Posterior vena cava (tissue), 2 donors: ENCODE results near the gene MPV17. TPM values are rescaled to one million over a fixed set of nuclear protein-coding genes. Genes with fewer than 3 reads are reported as not detected.
"Not testable (repeated sequence)": the region's sequence is repeated elsewhere in the genome, so short reads cannot be mapped to it uniquely, and the experiment has no call there.

Experiments
- DNase-seq: peaks from one replicate; pipeline ENCODE4 v3.0.0-alpha.2; 2020; ENCODE audit warnings: low spot score
- intact Hi-C, 2 donors: fragments of 100-400 bp; cut with DNase I; formaldehyde crosslinking; loops; one replicate each; pipeline versions ENCODE4 v1.14.1 to v1.14.2; 2022 to 2023
- total RNA-seq, 2 donors: library from RNA; stranded (reverse); fragmentation: NEBNext Ultra II Directional; extraction: Animal tissue kit (Norgen Biotek cat#: 25700); gene quantifications; one replicate each; pipeline ENCODE4 v1.2.1, GENCODE V29; 2021
- donor health status: DM: yes; HTN: yes; CAD: no.
- donor health status: DM: yes; HTN: yes; CAD: no.

Gene MPV17
- total RNA-seq, 2 donors from 2014 or later, result 59.3 to 69.0 TPM

DNA sequence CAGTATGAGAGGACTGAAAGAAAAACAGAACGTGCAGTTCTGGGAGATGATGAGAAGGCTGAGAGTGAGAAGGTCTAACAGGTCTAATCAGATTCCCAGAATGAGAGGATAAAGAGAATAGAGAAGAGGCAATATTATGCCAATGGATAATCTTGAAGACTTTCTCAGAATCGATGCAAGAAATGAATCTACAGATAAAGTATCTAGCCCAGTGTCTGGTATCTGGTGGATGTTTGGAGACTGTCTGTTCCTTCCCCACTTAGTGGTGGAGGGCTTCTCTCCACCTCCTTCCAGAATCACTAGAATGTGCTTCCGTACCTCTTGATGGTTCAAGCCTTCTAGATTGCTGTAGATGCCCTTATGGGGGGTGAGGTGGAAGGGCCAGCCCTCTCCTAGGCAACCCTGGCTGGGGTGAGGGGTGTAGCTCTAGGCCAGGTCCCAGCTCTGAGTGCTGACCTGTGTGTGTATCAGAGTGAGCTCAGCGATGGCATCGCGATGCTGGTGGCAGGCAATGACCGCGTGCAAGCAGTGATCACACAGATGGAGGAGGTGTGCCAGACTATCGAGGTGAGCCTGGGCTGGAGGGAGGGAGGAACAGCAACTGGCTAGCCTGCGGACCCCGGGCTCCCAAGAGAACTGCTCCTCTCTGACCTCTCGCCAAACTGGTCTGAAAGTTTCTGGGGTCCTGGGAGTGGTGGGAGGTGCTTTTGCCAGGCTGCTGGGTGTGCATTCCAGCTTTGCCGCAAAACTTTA, 18.2 kb downstream of the MPV17 start:
- peak; percentile 32 for DNase-seq
- intact Hi-C loops, result no loop called here

DNA sequence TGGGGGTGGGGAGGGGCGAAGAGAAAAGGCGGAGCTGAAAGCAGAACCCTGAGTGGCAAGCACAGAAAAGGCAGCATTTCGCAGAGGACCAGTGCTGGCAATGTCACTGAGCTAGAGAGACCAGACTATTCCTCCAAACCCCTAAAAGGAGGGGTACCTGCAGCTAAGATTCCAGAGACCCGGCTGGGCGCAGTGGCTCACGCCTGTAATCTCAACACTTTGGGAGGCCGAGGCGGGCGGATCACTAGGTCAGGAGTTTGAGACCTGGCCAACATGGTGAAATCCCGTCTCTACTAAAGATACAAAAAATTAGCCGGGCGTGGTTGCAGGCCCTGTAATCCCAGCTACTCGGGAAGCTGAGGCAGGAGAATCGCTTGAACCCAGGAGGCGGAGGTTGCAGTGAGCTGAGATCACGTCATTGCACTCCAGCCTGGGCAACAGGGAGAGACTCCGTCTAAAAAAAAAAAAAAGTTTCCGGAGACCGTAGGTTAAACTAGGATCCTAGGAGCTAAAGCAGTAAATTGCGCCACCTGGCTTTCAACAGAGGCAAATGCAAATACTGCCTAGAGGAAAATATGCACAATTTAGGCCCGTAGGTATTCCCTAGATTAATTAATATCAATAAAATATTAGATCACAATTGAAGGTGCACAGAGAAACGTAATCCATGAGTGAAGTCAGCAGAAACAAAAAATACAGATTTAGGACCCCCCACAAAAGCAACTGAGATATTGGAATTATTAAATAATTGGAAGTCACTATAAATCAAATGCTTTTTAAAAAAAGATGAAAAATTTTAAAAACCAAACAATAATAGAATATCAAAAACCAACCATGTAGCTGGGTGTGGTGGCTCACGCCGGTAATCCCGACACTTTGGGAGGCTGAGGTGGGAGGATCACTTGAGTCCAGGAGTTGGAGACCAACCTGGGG, 19.5 kb downstream of the MPV17 start:
- peak; percentile 70 for DNase-seq
- intact Hi-C loops, result no loop called here

DNA sequence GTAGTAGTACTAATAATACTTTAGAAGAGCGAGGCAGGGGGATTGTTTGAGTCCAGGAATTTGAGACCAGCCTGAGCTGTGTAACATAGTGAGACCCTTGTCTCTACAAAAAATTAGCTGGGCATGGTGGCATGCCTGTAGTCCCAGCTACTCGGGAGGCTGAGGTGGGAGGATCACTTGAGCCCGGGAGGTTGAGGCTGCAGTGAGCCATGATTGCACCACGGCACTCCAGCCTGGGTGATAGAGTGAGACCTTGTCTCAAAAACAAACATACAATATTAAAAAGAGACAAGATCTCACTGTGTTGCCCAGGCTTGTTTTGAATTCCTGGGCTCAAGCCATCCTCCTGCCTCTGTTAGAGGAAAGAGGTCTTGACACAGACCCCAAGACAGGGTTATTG, 22.3 kb downstream of the MPV17 start:
- intact Hi-C loops, result not testable (repeated sequence)
- DNase-seq, result peak; percentile 1

DNA sequence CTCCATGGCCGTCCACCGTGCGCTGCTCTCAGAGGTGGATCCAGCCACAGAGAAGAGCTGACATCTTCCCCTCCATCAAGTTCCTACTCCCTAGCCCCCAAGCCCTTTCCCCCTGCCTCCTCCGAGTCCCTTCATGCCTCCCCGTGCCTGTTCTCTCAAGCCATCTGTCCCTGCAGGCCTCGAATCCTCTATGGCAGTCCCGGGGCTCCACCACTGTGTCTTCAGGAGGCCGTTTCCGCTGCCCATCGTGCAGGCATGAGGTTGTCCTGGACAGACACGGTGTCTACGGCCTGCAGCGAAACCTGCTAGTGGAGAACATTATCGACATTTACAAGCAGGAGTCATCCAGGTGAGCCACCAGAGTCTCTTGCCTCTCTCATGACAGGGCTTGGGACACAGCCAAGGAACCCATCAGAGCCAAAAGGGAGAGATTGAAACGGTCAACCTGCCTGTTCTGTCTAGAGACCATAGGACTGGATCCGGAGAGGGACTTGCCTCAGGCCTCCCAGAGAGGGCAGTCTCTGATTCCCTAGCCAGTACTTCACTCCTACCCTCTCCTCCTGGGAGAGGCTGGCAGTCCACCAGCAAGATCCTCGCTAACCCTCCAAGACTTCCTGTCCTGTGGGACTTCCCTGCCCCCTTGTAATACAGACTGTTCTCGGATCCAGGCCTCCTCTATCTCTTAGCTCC, 24.4 kb downstream of the MPV17 start:
- intact Hi-C loops, result no loop called here
- DNase-seq, result peak; percentile 55

GRCh38 chr2:27297195-27297594, 25.7 kb downstream of the MPV17 start:
- intact Hi-C loops, result no loop called here

GRCh38 chr2:27296481-27296880, 26.4 kb downstream of the MPV17 start:
- DNase-seq, result peak; percentile 20
- intact Hi-C loops, result no loop called here

More at GRCh38 chr2:27297195-27297594, 25.7 kb downstream of the MPV17 start:
- no peak for DNase-seq

DNA sequence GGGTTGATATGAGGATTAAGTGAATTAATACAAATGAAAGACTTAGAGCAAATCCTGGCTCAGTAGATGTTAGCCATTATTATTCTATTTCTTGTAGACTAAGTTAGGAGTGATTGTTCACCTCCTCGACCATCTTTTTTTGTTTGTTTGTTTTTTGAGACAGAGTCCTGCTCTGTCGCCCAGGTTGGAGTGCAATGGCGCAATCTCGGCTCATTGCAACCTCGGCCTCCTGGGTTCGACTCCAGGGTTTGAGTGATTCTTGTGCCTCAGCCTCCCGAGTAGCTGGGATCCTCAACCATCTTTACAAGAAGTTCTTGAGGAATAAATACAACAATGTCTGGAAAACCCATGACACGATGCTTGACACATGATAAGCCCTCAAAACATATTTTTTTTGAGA, 28.0 kb downstream of the MPV17 start:
- intact Hi-C loops, result no loop called here
- DNase-seq, result peak; percentile 12

DNA sequence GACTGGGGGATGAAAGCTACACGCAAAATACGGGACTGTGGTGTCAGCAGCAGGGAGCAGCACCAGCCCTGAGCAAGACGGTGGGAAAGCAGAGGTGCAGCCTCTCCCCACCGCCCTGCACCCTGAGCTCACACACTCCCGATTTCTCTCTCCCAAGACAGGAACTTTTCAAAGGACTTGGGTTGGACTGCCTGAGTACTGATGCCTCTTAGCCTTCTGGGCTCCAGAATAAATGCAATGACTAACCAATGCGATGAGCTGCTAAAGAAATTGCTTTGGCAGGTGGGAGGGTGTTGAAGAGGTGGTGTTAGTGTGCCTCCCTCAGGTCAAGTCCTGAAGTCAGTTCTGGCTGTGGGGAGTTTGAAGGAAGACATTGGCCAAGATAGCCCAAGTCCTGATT, 31.0 kb downstream of the MPV17 start:
- intact Hi-C loops, result no loop called here
- DNase-seq, result peak; percentile 4

GRCh38 chr2:27290549-27290948, 32.3 kb downstream of the MPV17 start:
- intact Hi-C loops, result no loop called here
- DNase-seq, result peak; percentile 22

DNA sequence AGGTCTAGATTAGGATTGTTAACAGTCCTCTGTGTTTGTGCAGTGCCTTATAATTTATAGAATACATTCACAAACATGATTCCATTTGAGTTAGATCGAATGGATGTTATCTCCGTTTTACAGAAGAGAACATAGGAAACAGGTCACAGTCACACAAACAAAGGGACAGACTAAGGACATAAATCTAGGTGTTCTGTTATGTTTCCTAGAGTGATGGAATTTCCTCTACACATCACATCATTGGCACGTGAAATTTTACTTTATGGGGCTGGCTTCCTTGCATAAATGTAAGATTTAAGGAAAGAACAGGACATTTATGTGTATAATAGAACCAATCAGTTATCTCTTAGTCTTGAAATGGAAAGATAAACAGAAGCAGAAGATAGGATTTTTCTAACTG, 34.3 kb downstream of the MPV17 start:
- intact Hi-C loops, result loop anchor here in 1 of 2 donors (10.0 kb wide), 1 partner anchor 324 kb away; no protein-coding TSS in a partner anchor
- DNase-seq, result no peak

- DNase-seq, result peak; percentile 40
- intact Hi-C loops, result loop anchor here in 1 of 2 donors (10.0 kb wide), 1 partner anchor 321 kb away; no protein-coding TSS in a partner anchor
Measured at GRCh38 chr2:27285481-27285880, 37.4 kb downstream of the MPV17 start.

GRCh38 chr2:27284996-27285395, 37.9 kb downstream of the MPV17 start:
- intact Hi-C loops, result loop anchor here in 1 of 2 donors (10.0 kb wide), 1 partner anchor 320 kb away; no protein-coding TSS in a partner anchor
- peak; percentile 2 for DNase-seq

DNA sequence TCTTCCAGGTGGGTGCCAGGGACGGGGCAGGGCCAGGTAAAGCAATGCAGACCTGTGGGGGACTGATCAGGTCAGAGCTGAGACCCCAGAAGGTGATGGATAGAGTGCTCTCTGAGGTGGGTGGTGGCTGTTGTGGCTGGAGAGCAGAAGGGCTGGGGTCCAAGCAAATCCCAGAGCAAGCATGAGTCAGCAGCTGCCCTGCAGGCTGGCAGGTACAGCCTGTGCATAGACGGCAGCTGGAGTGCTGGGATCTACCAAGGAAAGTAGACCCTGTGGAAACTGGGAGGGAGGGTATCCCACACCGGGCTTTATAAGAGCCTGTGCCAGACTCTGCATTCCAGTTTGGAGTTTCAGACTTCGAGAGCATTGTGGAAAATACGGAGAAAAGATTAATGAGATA, 40.0 kb downstream of the MPV17 start:
- DNase-seq, result peak; percentile 48
- intact Hi-C loops, result loop anchor here in 1 of 2 donors (10.0 kb wide), 1 partner anchor 318 kb away; no protein-coding TSS in a partner anchor

GRCh38 chr2:27281855-27282559, 40.9 kb downstream of the MPV17 start, which contains the start of gene TRIM54:
TRIM54 (plus strand) TSS chr2:27282429; CDS start chr2:27282732, 303 bp downstream.
- intact Hi-C loops, result loop anchor here in 1 of 2 donors (10.0 kb wide), 1 partner anchor 317 kb away; no protein-coding TSS in a partner anchor
- DNase-seq, result peak; percentile 72

- intact Hi-C loops, result loop anchor here in 1 of 2 donors (10.0 kb wide), 1 partner anchor 317 kb away; no protein-coding TSS in a partner anchor
- peak; percentile 42 for DNase-seq
Measured at GRCh38 chr2:27281442-27281841, 41.5 kb downstream of the MPV17 start.

- intact Hi-C loops, result loop anchor here (1.0 to 10.0 kb wide), 2 partner anchors 184 to 316 kb away; no protein-coding TSS in a partner anchor
- no peak for DNase-seq
Measured at GRCh38 chr2:27280826-27281225, 42.1 kb downstream of the MPV17 start.

DNA sequence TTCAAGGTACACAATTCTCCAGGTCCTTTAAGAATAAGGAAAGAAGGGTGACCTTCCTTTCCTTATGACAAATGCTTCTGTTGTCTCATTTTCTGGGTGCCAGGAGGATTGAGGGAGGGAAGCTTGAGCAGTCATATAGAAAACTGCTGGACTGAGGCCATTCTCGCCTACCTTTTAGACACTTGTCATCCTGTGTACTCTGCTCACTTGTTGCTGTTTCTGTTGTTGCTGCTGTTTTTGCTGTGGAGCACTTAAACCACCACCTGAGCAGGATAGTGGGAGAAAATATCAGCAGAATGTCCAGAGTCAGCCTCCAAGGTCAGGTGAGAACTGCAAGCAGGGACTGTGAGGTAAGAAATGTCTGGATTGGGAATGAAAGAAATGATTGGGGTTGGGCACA, 44.9 kb downstream of the MPV17 start:
- intact Hi-C loops, result loop anchor here in 1 of 2 donors (5.0 kb wide), 1 partner anchor 176 kb away; no protein-coding TSS in a partner anchor
- no peak for DNase-seq
